NK-92 (cell line): ENCODE data around the gene TAPBP.
"Not testable (repeated sequence)": the region's sequence is repeated elsewhere in the genome, so short reads cannot be mapped to it uniquely, and the experiment has no call there.

Source experiments
- DNase-seq: peaks from one replicate; lab custom pipeline; 2025; ENCODE audit not compliant: unreplicated experiment; lab: John Stamatoyannopoulos, UW

Gene TAPBP

GRCh38 chr6:33313709-33314514 lies at the start of gene TAPBP:
Gene TAPBP (minus strand): TSS chr6:33314078. CDS start chr6:33314041, 37 bp downstream.
- peak; percentile 66 for DNase-seq

GRCh38 chr6:33363486-33363885 lies 49.6 kb upstream of the TAPBP start:
- not testable (repeated sequence) for DNase-seq

- DNase-seq: no peak
Measured at GRCh38 chr6:33359331-33359730, 45.5 kb upstream of the TAPBP start.

- not testable (repeated sequence) for DNase-seq
Measured at GRCh38 chr6:33357160-33357871, 43.4 kb upstream of the TAPBP start.

- DNase-seq: no peak
Measured at GRCh38 chr6:33356295-33356694, 42.4 kb upstream of the TAPBP start.

- DNase-seq: not testable (repeated sequence)
Measured at GRCh38 chr6:33355860-33356259, 42.0 kb upstream of the TAPBP start.

- no peak for DNase-seq
Measured at GRCh38 chr6:33347816-33348215, 33.9 kb upstream of the TAPBP start.

- DNase-seq: not testable (repeated sequence)
Measured at GRCh38 chr6:33346972-33347371, 33.1 kb upstream of the TAPBP start.

GRCh38 chr6:33344701-33345697 lies 31.1 kb upstream of the TAPBP start:
- no peak for DNase-seq

GRCh38 chr6:33343953-33344611 lies 30.2 kb upstream of the TAPBP start:
- DNase-seq: no peak

- not testable (repeated sequence) for DNase-seq
Measured at GRCh38 chr6:33343606-33343952, 29.7 kb upstream of the TAPBP start.

GRCh38 chr6:33339193-33339592 lies 25.3 kb upstream of the TAPBP start:
- no peak for DNase-seq

- no peak for DNase-seq
Measured at GRCh38 chr6:33336495-33336894, 22.6 kb upstream of the TAPBP start.

- no peak for DNase-seq
Measured at GRCh38 chr6:33335916-33336315, 22.0 kb upstream of the TAPBP start.

GRCh38 chr6:33333666-33334065 lies 19.8 kb upstream of the TAPBP start:
- no peak for DNase-seq

GRCh38 chr6:33330736-33331135 lies 16.9 kb upstream of the TAPBP start:
- no peak for DNase-seq

- DNase-seq: no peak
Measured at GRCh38 chr6:33329058-33329457, 15.2 kb upstream of the TAPBP start.

- DNase-seq: no peak
Measured at GRCh38 chr6:33324125-33324524, 10.2 kb upstream of the TAPBP start.

- DNase-seq: no peak
Measured at GRCh38 chr6:33323623-33323948, 9.7 kb upstream of the TAPBP start.

GRCh38 chr6:33321227-33321626 lies 7.3 kb upstream of the TAPBP start:
- no peak for DNase-seq
